CD8-positive, alpha-beta memory T cell (primary cell): ENCODE results near the gene KAZN. TPM values are rescaled to one million over a fixed set of nuclear protein-coding genes. Genes with fewer than 3 reads are reported as not detected.

Experiments used
- CTCF ChIA-PET: fragments of 350-600 bp; sonication (Branson Sonifier 250); formaldehyde crosslinking; loops from one replicate; lab custom pipeline; 2021; ENCODE audit warnings: antibody characterized with exemption; lab: Charles Lee
- POLR2A ChIA-PET: fragments of 350-600 bp; sonication (Branson Sonifier 250); formaldehyde crosslinking; loops from one replicate; lab custom pipeline; 2021; ENCODE audit warnings: antibody characterized with exemption; lab: Charles Lee
- DNase-seq, 5 donors: peaks; one replicate each; pipeline versions ENCODE4 v3.0.0 to v3.0.0-alpha.2; 2020 to 2022; ENCODE audit warnings: mixed read lengths in 1 of 5
- H3K27ac ChIP-seq: one replicate; pipeline ENCODE4 v1.7.0; 2013; ENCODE audit warnings: low read depth, mild to moderate bottlenecking, low read length, moderate library complexity
- H3K27me3 ChIP-seq: 2 replicates; pipeline ENCODE4 v1.7.0; 2013; ENCODE audit warnings: low read length, mild to moderate bottlenecking; ENCODE audit not compliant: insufficient read depth, poor library complexity, severe bottlenecking
- H3K36me3 ChIP-seq: 2 replicates; pipeline ENCODE4 v1.7.0; 2013; ENCODE audit warnings: mild to moderate bottlenecking, low read length, moderate library complexity; ENCODE audit not compliant: insufficient read depth
- H3K4me1 ChIP-seq: 2 replicates; pipeline ENCODE4 v1.7.0; 2013; ENCODE audit warnings: mild to moderate bottlenecking, low read length, moderate library complexity; ENCODE audit not compliant: insufficient read depth
- H3K4me3 ChIP-seq: 2 replicates; pipeline ENCODE4 v1.7.0; 2013; ENCODE audit warnings: mild to moderate bottlenecking, low read length
- H3K9me3 ChIP-seq: 2 replicates; pipeline ENCODE4 v1.7.0; 2013; ENCODE audit warnings: mild to moderate bottlenecking, low read length
- H3K27ac Mint-ChIP-seq, 8 donors: one replicate each; pipeline ENCODE4 v1.8.0; 2020 to 2021; ENCODE audit warnings: mixed read lengths in 8 of 8, mild to moderate bottlenecking in 6 of 8, inconsistent platforms in 3 of 8, moderate library complexity in 3 of 8
- H3K27me3 Mint-ChIP-seq, 2 donors: one replicate each; pipeline ENCODE4 v1.8.0; 2020 to 2021; ENCODE audit warnings: mixed read lengths in 2 of 2, mild to moderate bottlenecking in 1 of 2, moderate library complexity in 1 of 2
- H3K36me3 Mint-ChIP-seq, 3 donors: one replicate each; pipeline ENCODE4 v1.8.0; 2020 to 2021; ENCODE audit warnings: mixed read lengths in 3 of 3, inconsistent platforms in 1 of 3, mild to moderate bottlenecking in 1 of 3
- H3K4me1 Mint-ChIP-seq, 3 donors: one replicate each; pipeline ENCODE4 v1.8.0; 2020 to 2021; ENCODE audit warnings: mixed read lengths in 3 of 3, inconsistent platforms in 1 of 3, mild to moderate bottlenecking in 1 of 3
- H3K4me3 Mint-ChIP-seq, 7 donors: one replicate each; pipeline ENCODE4 v1.8.0; 2020 to 2021; ENCODE audit warnings: mixed read lengths in 7 of 7, mild to moderate bottlenecking in 6 of 7, moderate library complexity in 4 of 7, inconsistent platforms in 2 of 7
- H3K9me3 Mint-ChIP-seq, 5 donors: one replicate each; pipeline ENCODE4 v1.8.0; 2020 to 2022; ENCODE audit warnings: mixed read lengths in 5 of 5, mild to moderate bottlenecking in 3 of 5, moderate library complexity in 2 of 5, inconsistent platforms in 1 of 5
- polyA plus RNA-seq: library from polyadenylated mRNA; unstranded; fragments of 300-500 nt; fragmentation: Illumina TruSeq; gene quantifications from one replicate; pipeline ENCODE4 v1.2.3, GENCODE V29; 2021
- total RNA-seq, 2 experiments: library from RNA; stranded (reverse); gene quantifications; one replicate each; pipeline ENCODE4 v1.2.3, GENCODE V29; 2021

KAZN gene
- total and polyA plus RNA-seq, 3 experiments from 2014 or later = 0.15 to 0.35 (median 0.18) TPM

GRCh38 chr1:14826172-14826636 is 227.7 kb downstream of the KAZN start:
- Histone ChIP-seq H3K36me3 (no peaks in the 10 kb centered on the region), H3K4me3 (no peak overlapping the region), H3K27ac (no peak overlapping the region), H3K9me3 (no peaks in the 10 kb centered on the region), H3K4me1 (no peaks in the 10 kb centered on the region), H3K27me3 (no peaks in the 10 kb centered on the region)
- no peaks in the 10 kb centered on the region for H3K36me3 Mint-ChIP-seq
- no peak overlapping the region for H3K27ac Mint-ChIP-seq
- no peak overlapping the region for H3K4me3 Mint-ChIP-seq
- no peak for DNase-seq
- H3K27me3 Mint-ChIP-seq = peaks cover 4 to 9% of the 10 kb centered on the region in 2 donors
- CTCF ChIA-PET = no interaction called here
- no peaks in the 10 kb centered on the region for H3K4me1 Mint-ChIP-seq
- POLR2A ChIA-PET = no interaction called here
- peaks cover 0 to 3% (median 0%) of the 10 kb centered on the region in 5 donors for H3K9me3 Mint-ChIP-seq

GRCh38 chr1:14826731-14827326 is 228.3 kb downstream of the KAZN start:
- Histone ChIP-seq H3K27ac (no peak overlapping the region), H3K9me3 (no peaks in the 10 kb centered on the region), H3K4me1 (no peaks in the 10 kb centered on the region), H3K27me3 (no peaks in the 10 kb centered on the region), H3K36me3 (no peaks in the 10 kb centered on the region), H3K4me3 (no peak overlapping the region)
- Mint-ChIP-seq H3K36me3 (no peaks in the 10 kb centered on the region), H3K27me3 (peaks cover 4 to 9% of the 10 kb centered on the region in 2 donors), H3K4me1 (no peaks in the 10 kb centered on the region), H3K27ac (no peak overlapping the region), H3K9me3 (peaks cover 0 to 3% (median 0%) of the 10 kb centered on the region in 5 donors), H3K4me3 (no peak overlapping the region)
- POLR2A ChIA-PET = no interaction called here
- DNase-seq = no peak
- CTCF ChIA-PET = no interaction called here

GRCh38 chr1:14827870-14828269 is 229.4 kb downstream of the KAZN start:
- Histone ChIP-seq H3K27me3 (no peaks in the 10 kb centered on the region), H3K9me3 (no peaks in the 10 kb centered on the region), H3K27ac (no peak overlapping the region), H3K36me3 (no peaks in the 10 kb centered on the region), H3K4me3 (no peak overlapping the region), H3K4me1 (no peaks in the 10 kb centered on the region)
- H3K27me3 Mint-ChIP-seq = peaks cover 0 to 6% of the 10 kb centered on the region in 2 donors
- H3K4me1 Mint-ChIP-seq = no peaks in the 10 kb centered on the region
- POLR2A ChIA-PET = no interaction called here
- H3K4me3 Mint-ChIP-seq = no peak overlapping the region
- CTCF ChIA-PET = no interaction called here
- no peak for DNase-seq
- H3K36me3 Mint-ChIP-seq = no peaks in the 10 kb centered on the region
- no peak overlapping the region for H3K27ac Mint-ChIP-seq
- peaks cover 0 to 3% (median 0%) of the 10 kb centered on the region in 5 donors for H3K9me3 Mint-ChIP-seq

GRCh38 chr1:14828665-14829064 is 230.2 kb downstream of the KAZN start:
- no peak for DNase-seq
- CTCF ChIA-PET = no interaction called here
- no peak overlapping the region for H3K27ac ChIP-seq
- H3K27me3 ChIP-seq = no peaks in the 10 kb centered on the region
- Mint-ChIP-seq H3K27ac (no peak overlapping the region), H3K4me1 (no peaks in the 10 kb centered on the region), H3K4me3 (no peak overlapping the region), H3K9me3 (peaks cover 0 to 3% (median 0%) of the 10 kb centered on the region in 5 donors), H3K27me3 (peaks cover 0 to 6% of the 10 kb centered on the region in 2 donors), H3K36me3 (no peaks in the 10 kb centered on the region)
- H3K4me1 ChIP-seq = no peaks in the 10 kb centered on the region
- H3K4me3 ChIP-seq = no peak overlapping the region
- POLR2A ChIA-PET = no interaction called here
- no peaks in the 10 kb centered on the region for H3K9me3 ChIP-seq
- no peaks in the 10 kb centered on the region for H3K36me3 ChIP-seq

- H3K9me3 ChIP-seq = no peaks in the 10 kb centered on the region
- no peaks in the 10 kb centered on the region for H3K4me1 ChIP-seq
- ChIA-PET POLR2A (no interaction called here), CTCF (no interaction called here)
- no peak overlapping the region for H3K4me3 ChIP-seq
- peaks cover 4 to 6% of the 10 kb centered on the region in 2 donors for H3K27me3 Mint-ChIP-seq
- peaks cover 0 to 3% (median 1%) of the 10 kb centered on the region in 5 donors for H3K9me3 Mint-ChIP-seq
- no peak for DNase-seq
- no peaks in the 10 kb centered on the region for H3K36me3 ChIP-seq
- no peaks in the 10 kb centered on the region for H3K4me1 Mint-ChIP-seq
- no peaks in the 10 kb centered on the region for H3K27me3 ChIP-seq
- no peak overlapping the region for H3K27ac Mint-ChIP-seq
- no peaks in the 10 kb centered on the region for H3K36me3 Mint-ChIP-seq
- no peak overlapping the region for H3K4me3 Mint-ChIP-seq
- no peak overlapping the region for H3K27ac ChIP-seq
Observed at GRCh38 chr1:14835725-14836124, 237.2 kb downstream of the KAZN start.

- no peaks in the 10 kb centered on the region for H3K27me3 ChIP-seq
- Mint-ChIP-seq H3K4me1 (no peaks in the 10 kb centered on the region), H3K4me3 (no peak overlapping the region), H3K27me3 (peaks cover 3 to 7% of the 10 kb centered on the region in 2 donors), H3K9me3 (peaks cover 0 to 8% (median 5%) of the 10 kb centered on the region in 5 donors), H3K27ac (no peak overlapping the region), H3K36me3 (no peaks in the 10 kb centered on the region)
- no peaks in the 10 kb centered on the region for H3K36me3 ChIP-seq
- H3K9me3 ChIP-seq = no peaks in the 10 kb centered on the region
- no peak overlapping the region for H3K4me3 ChIP-seq
- ChIA-PET CTCF (no interaction called here), POLR2A (no interaction called here)
- H3K27ac ChIP-seq = no peak overlapping the region
- H3K4me1 ChIP-seq = no peaks in the 10 kb centered on the region
- DNase-seq = no peak
Observed at GRCh38 chr1:14836426-14837140, 238.1 kb downstream of the KAZN start.

- H3K27ac Mint-ChIP-seq = no peak overlapping the region
- Histone ChIP-seq H3K4me1 (no peaks in the 10 kb centered on the region), H3K9me3 (peaks cover 7% of the 10 kb centered on the region), H3K36me3 (no peaks in the 10 kb centered on the region), H3K27ac (no peak overlapping the region), H3K27me3 (no peaks in the 10 kb centered on the region), H3K4me3 (no peak overlapping the region)
- ChIA-PET POLR2A (no interaction called here), CTCF (no interaction called here)
- no peak overlapping the region for H3K4me3 Mint-ChIP-seq
- H3K27me3 Mint-ChIP-seq = peaks cover 3 to 15% of the 10 kb centered on the region in 2 donors
- H3K4me1 Mint-ChIP-seq = no peaks in the 10 kb centered on the region
- peaks cover 7 to 29% (median 19%) of the 10 kb centered on the region in 5 donors for H3K9me3 Mint-ChIP-seq
- DNase-seq = no peak
- peaks cover 0 to 5% (median 2%) of the 10 kb centered on the region in 3 donors for H3K36me3 Mint-ChIP-seq
Observed at GRCh38 chr1:14840374-14840773, 241.9 kb downstream of the KAZN start.

GRCh38 chr1:14841456-14841855 is 243.0 kb downstream of the KAZN start:
- no peak overlapping the region for H3K4me3 Mint-ChIP-seq
- H3K27ac ChIP-seq = no peak overlapping the region
- H3K27ac Mint-ChIP-seq = no peak overlapping the region
- no peaks in the 10 kb centered on the region for H3K4me1 Mint-ChIP-seq
- peaks cover 3 to 15% of the 10 kb centered on the region in 2 donors for H3K27me3 Mint-ChIP-seq
- no peaks in the 10 kb centered on the region for H3K36me3 ChIP-seq
- POLR2A ChIA-PET = no interaction called here
- no peak overlapping the region for H3K4me3 ChIP-seq
- H3K9me3 ChIP-seq = peaks cover 7% of the 10 kb centered on the region
- H3K9me3 Mint-ChIP-seq = peaks cover 7 to 29% (median 19%) of the 10 kb centered on the region in 5 donors
- no peak for DNase-seq
- no peaks in the 10 kb centered on the region for H3K4me1 ChIP-seq
- no peaks in the 10 kb centered on the region for H3K27me3 ChIP-seq
- CTCF ChIA-PET = no interaction called here
- peaks cover 0 to 5% (median 2%) of the 10 kb centered on the region in 3 donors for H3K36me3 Mint-ChIP-seq
